Activated naive CD4-positive, alpha-beta T cell treated with anti-CD3 and anti-CD28 coated beads for 36 hours (primary cell): ENCODE data around the gene KCTD14. TPM values are rescaled to one million over a fixed set of nuclear protein-coding genes. Genes with fewer than 3 reads are reported as not detected.

Experiments used
- CTCF ChIA-PET: fragments of 350-600 bp; sonication (Branson Sonifier 250); formaldehyde crosslinking; loops from one replicate; lab custom pipeline; 2021; ENCODE audit warnings: antibody characterized with exemption; lab: Charles Lee
- DNase-seq: peaks from one replicate; pipeline ENCODE4 v3.0.0-alpha.2; 2020
- H3K27ac Mint-ChIP-seq: one replicate; pipeline ENCODE4 v1.8.0; 2021; ENCODE audit warnings: mild to moderate bottlenecking, mixed read lengths
- H3K27me3 Mint-ChIP-seq: one replicate; pipeline ENCODE4 v1.8.0; 2021; ENCODE audit warnings: low read depth, mixed read lengths
- H3K36me3 Mint-ChIP-seq: one replicate; pipeline ENCODE4 v1.8.0; 2021; ENCODE audit warnings: low read depth, mixed read lengths
- H3K4me1 Mint-ChIP-seq: one replicate; pipeline ENCODE4 v1.8.0; 2021; ENCODE audit warnings: low read depth, mixed read lengths
- H3K4me3 Mint-ChIP-seq: one replicate; pipeline ENCODE4 v1.8.0; 2021; ENCODE audit warnings: mild to moderate bottlenecking, moderate library complexity, mixed read lengths
- H3K9me3 Mint-ChIP-seq: one replicate; pipeline ENCODE4 v1.8.0; 2021; ENCODE audit warnings: mixed read lengths
- intact Hi-C: fragments of 100-400 bp; cut with micrococcal nuclease; formaldehyde crosslinking; loops from one replicate; pipeline ENCODE4 v1.15.1; 2023
- total RNA-seq, 2 experiments: library from RNA; stranded (reverse); gene quantifications; one replicate each; pipeline ENCODE4 v1.2.3, GENCODE V29; 2021

The KCTD14 gene
- total RNA-seq, 2 experiments from 2014 or later, result 0.27 TPM; not detected in 1

- no peaks in the 10 kb centered on the region for H3K27me3 Mint-ChIP-seq
- intact Hi-C loops, result no loop called here
- H3K36me3 Mint-ChIP-seq, result peaks cover 42% of the 10 kb centered on the region
- H3K9me3 Mint-ChIP-seq, result no peaks in the 10 kb centered on the region
- H3K4me3 Mint-ChIP-seq, result no peak overlapping the region
- H3K4me1 Mint-ChIP-seq, result peaks cover 20% of the 10 kb centered on the region
- CTCF ChIA-PET, result interaction anchor here (0.6 to 1.0 kb wide), 3 partner anchors 9 to 284 kb away, joined by 3 read pairs; no protein-coding TSS in a partner anchor
- H3K27ac Mint-ChIP-seq, result no peak overlapping the region
- no peak for DNase-seq
Observed at GRCh38 chr11:77981346-77981947, 41.6 kb downstream of the KCTD14 start.

DNA sequence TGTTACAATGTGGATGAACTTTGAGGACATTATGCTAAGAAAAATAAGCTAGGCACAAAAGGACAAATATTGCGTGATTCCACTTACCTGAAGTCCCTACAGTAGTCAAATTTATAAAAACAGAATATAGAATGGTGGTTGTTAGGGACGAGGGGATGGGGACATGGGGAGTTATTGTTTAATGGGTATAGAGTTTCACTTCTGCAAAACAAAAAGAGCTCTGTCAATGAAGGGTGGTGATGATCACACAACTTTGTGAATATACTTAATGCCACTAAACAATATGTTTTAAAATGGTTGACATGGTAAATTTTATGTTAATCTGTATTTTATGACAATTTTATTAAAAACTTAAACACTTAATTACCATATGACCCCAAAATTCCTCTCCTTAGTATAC is 54.7 kb downstream of the KCTD14 start:
- H3K4me3 Mint-ChIP-seq, result no peak overlapping the region
- CTCF ChIA-PET, result no interaction called here
- intact Hi-C loops, result no loop called here
- no peaks in the 10 kb centered on the region for H3K9me3 Mint-ChIP-seq
- H3K36me3 Mint-ChIP-seq, result peaks cover 13% of the 10 kb centered on the region
- no peaks in the 10 kb centered on the region for H3K4me1 Mint-ChIP-seq
- no peaks in the 10 kb centered on the region for H3K27me3 Mint-ChIP-seq
- no peak overlapping the region for H3K27ac Mint-ChIP-seq
- DNase-seq, result no peak

- Mint-ChIP-seq H3K4me3 (no peak overlapping the region), H3K36me3 (peaks cover 12% of the 10 kb centered on the region), H3K27me3 (no peaks in the 10 kb centered on the region), H3K27ac (no peak overlapping the region), H3K9me3 (no peaks in the 10 kb centered on the region), H3K4me1 (no peaks in the 10 kb centered on the region)
- no peak for DNase-seq
- CTCF ChIA-PET, result no interaction called here
- intact Hi-C loops, result no loop called here
Observed at GRCh38 chr11:77967753-77968152, 55.3 kb downstream of the KCTD14 start.

DNA sequence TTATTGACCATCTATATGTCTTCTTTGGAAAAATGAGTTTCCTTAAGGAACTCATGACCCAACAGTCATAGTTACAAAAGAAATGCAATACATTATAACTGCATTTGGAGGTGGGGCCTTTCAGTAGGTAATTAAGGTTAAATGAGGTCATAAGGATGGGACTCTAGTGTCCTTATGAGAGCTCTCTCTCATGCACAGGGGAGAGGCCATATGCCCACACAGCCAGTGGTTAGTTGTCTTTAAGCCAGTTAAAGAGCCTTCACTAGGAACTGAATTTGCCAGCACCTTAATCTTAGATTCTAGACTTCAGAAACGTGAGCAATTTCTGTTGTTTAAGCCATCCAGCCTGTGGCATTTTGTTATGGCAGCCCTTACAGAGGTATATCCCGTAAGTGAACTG is 56.0 kb downstream of the KCTD14 start:
- H3K9me3 Mint-ChIP-seq, result no peaks in the 10 kb centered on the region
- no peak for DNase-seq
- no peak overlapping the region for H3K4me3 Mint-ChIP-seq
- intact Hi-C loops, result no loop called here
- CTCF ChIA-PET, result no interaction called here
- peaks cover 12% of the 10 kb centered on the region for H3K36me3 Mint-ChIP-seq
- no peak overlapping the region for H3K27ac Mint-ChIP-seq
- H3K4me1 Mint-ChIP-seq, result no peaks in the 10 kb centered on the region
- no peaks in the 10 kb centered on the region for H3K27me3 Mint-ChIP-seq

DNA sequence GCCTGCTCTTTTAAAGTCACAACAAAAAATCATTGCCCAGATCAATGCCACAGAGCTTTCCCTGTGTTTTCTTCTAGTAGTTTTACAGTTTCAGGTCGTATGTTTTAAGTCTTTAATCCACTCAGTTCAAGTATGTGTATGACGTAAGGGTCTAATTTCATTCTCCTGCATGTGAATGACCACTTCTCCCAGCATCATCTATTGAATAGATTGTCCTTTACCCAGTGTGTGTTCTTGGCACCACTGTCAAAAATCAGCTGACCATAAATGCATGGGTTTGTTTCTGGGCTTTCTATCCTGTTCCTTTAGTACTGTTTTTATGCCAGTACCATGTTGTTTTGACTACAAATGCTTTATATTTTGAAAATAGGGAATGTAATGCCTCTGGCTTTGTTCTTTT is 56.7 kb downstream of the KCTD14 start:
- peaks cover 13% of the 10 kb centered on the region for H3K36me3 Mint-ChIP-seq
- H3K27me3 Mint-ChIP-seq, result no peaks in the 10 kb centered on the region

More for the DNA sequence above, 56.7 kb downstream of the KCTD14 start:
- no peak overlapping the region for H3K4me3 Mint-ChIP-seq
- CTCF ChIA-PET, result no interaction called here
- intact Hi-C loops, result no loop called here
- H3K27ac Mint-ChIP-seq, result no peak overlapping the region
- no peaks in the 10 kb centered on the region for H3K9me3 Mint-ChIP-seq
- DNase-seq, result no peak
- no peaks in the 10 kb centered on the region for H3K4me1 Mint-ChIP-seq

Other genes with a start within 250 kb of the KCTD14 start
- 10 to 100 TPM; 50.3 to 54.2 TPM for gene RSF1, start 202.6 kb downstream of the KCTD14 start, total RNA-seq
- gene AAMDC, start 202.1 kb downstream of the KCTD14 start, total RNA-seq, result 1 to 10 TPM; 6.0 to 6.4 TPM
- gene INTS4, start 28.6 kb downstream of the KCTD14 start, total RNA-seq, result 10 to 100 TPM; 45.5 to 46.0 TPM
- gene THRSP, start 40.6 kb upstream of the KCTD14 start, total RNA-seq, result not detected
- 100 to 1,000 TPM; 180 to 183 TPM for gene NDUFC2, start 56.6 kb upstream of the KCTD14 start, total RNA-seq
- gene ALG8, start 116.3 kb upstream of the KCTD14 start, total RNA-seq, result 10 to 100 TPM; 35.1 to 35.9 TPM
- 10 to 100 TPM in 1 of 2 experiments, 1 to 10 TPM in 1; 8.6 to 10.1 TPM for gene KCTD21, start 165.3 kb upstream of the KCTD14 start, total RNA-seq
- 10 to 100 TPM; 13.4 to 14.2 TPM for gene USP35, start 165.6 kb upstream of the KCTD14 start, total RNA-seq